ENCODE measurements around the gene RNLS. TPM values are rescaled to one million over a fixed set of nuclear protein-coding genes. Genes with fewer than 3 reads are reported as not detected.

Gene RNLS
- total RNA-seq, 1 donor from 2014 or later = 3.7 TPM

- Histone ChIP-seq H3K27ac (no peak overlapping the region), H3K4me1 (peaks cover 4% of the 10 kb centered on the region), H3K9me3 (peaks cover 7% of the 10 kb centered on the region), H3K27me3 (no peaks in the 10 kb centered on the region), H3K36me3 (no peaks in the 10 kb centered on the region), H3K4me3 (no peak overlapping the region)
- TF ChIP-seq CTCF (IDR thresholded peaks at IDR 0.05) = no peak
- ATAC-seq (peak; percentile 61), DNase-seq (no peak)
- intact Hi-C loops (cut with DNase I) = loop anchor here (10.0 kb wide), 1 partner anchor 537 kb away; no protein-coding TSS in a partner anchor
Observed at GRCh38 chr10:88392222-88392621, 190.9 kb downstream of the RNLS start.

- no peak for ATAC-seq
- Histone ChIP-seq H3K9me3 (no peaks in the 10 kb centered on the region), H3K27me3 (no peaks in the 10 kb centered on the region), H3K27ac (no peak overlapping the region), H3K4me1 (peaks cover 25% of the 10 kb centered on the region), H3K36me3 (no peaks in the 10 kb centered on the region), H3K4me3 (no peak overlapping the region)
- intact Hi-C loops (cut with DNase I) = loop anchor here (10.0 kb wide), 1 partner anchor 535 kb away; no protein-coding TSS in a partner anchor
- TF ChIP-seq CTCF (IDR thresholded peaks at IDR 0.05) = no peak
- no peak for DNase-seq
Observed at GRCh38 chr10:88390041-88390440, 193.1 kb downstream of the RNLS start.

DNA sequence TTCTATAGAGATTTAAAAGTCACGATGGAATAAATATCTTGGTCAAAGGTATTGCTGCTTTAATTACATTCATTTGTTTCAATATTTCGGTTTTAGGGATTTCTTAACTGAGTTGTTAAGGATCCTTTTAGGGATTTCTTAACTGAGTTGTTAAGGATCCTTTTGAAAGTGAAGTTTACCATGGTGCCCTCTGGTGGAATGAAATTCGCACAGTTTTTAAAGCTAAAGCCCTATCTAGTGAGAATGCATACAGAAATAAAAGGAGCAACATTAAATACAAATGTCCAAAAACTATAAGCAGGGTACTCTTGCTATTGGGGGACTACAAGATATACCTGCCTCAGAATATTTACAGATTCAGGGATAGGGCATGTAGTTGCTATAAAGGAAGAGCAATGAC, 193.7 kb downstream of the RNLS start:
- Histone ChIP-seq H3K4me3 (no peak overlapping the region), H3K4me1 (peaks cover 25% of the 10 kb centered on the region), H3K27me3 (no peaks in the 10 kb centered on the region), H3K36me3 (no peaks in the 10 kb centered on the region), H3K9me3 (no peaks in the 10 kb centered on the region), H3K27ac (no peak overlapping the region)
- TF ChIP-seq CTCF (IDR thresholded peaks at IDR 0.05) = peak; percentile 68
- DNase-seq = no peak
- ATAC-seq = peak; percentile 54
- intact Hi-C loops (cut with DNase I) = no loop called here

DNA sequence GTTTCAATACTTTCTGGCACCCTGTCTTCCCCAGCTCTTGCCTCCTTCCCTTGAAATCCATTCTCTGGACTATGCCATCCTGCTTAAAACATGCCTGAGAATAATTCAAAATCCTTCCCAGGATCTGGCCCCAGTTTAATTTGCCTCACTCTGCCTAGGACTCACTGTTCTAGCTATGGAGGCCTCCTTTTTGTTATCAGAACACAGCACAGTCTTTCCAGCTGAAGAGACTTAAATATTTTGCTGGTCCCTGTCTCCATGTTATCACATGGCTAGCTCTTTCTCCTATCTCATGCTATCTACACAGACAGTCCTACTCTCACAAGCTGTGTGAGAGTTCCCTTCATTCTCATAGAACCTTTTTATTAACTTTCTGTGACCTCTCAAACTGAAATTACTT, 194.8 kb downstream of the RNLS start:
- intact Hi-C loops (cut with DNase I) = no loop called here
- ATAC-seq (no peak), DNase-seq (no peak)
- H3K9me3 ChIP-seq = no peaks in the 10 kb centered on the region
- peaks cover 25% of the 10 kb centered on the region for H3K4me1 ChIP-seq
- H3K27ac ChIP-seq = no peak overlapping the region
- TF ChIP-seq CTCF (IDR thresholded peaks at IDR 0.05) = no peak
- H3K36me3 ChIP-seq = no peaks in the 10 kb centered on the region
- H3K27me3 ChIP-seq = no peaks in the 10 kb centered on the region
- H3K4me3 ChIP-seq = no peak overlapping the region

- peaks cover 25% of the 10 kb centered on the region for H3K4me1 ChIP-seq
- H3K27me3 ChIP-seq = no peaks in the 10 kb centered on the region
- no peak for DNase-seq
- TF ChIP-seq CTCF (IDR thresholded peaks at IDR 0.05) = no peak
- H3K36me3 ChIP-seq = no peaks in the 10 kb centered on the region
- no peaks in the 10 kb centered on the region for H3K9me3 ChIP-seq
- peak overlapping the region; percentile 21 for H3K4me3 ChIP-seq
- peak overlapping the region; percentile 75 for H3K27ac ChIP-seq
- ATAC-seq = peak; percentile 91
- intact Hi-C loops (cut with DNase I) = no loop called here
Observed at GRCh38 chr10:88386821-88387773, 196.0 kb downstream of the RNLS start.
